ENCODE results near the gene TNFSF13.

TNFSF13 gene

GRCh38 chr17:7552621-7553051 lies 5.9 kb upstream of the TNFSF13 start:
- Histone ChIP-seq H3K9me3 (ENCODE audit: insufficient read depth, low read length, severe bottlenecking) (no peaks in the 10 kb centered on the region), H4K20me1 (ENCODE audit: insufficient read depth, low read length) (no peaks in the 10 kb centered on the region), H3K4me2 (ENCODE audit: insufficient read depth, low read length) (peak overlapping the region; percentile 38), H3K9ac (ENCODE audit: low read depth, low read length) (peak overlapping the region; percentile 46), H3K27ac (ENCODE audit: low read length) (peak overlapping the region; percentile 75), H3K79me2 (ENCODE audit: insufficient read depth, low read length) (no peaks in the 10 kb centered on the region), H3K4me3 (ENCODE audit: low read depth in 1 of 2, low read length in 2 of 2) (peak overlapping the region in 1 of 2 experiments; percentile 11; a peak in 1 of 4 replicates), H2AFZ (ENCODE audit: low read depth, low read length) (peak overlapping the region; percentile 65), H3K4me1 (ENCODE audit: insufficient read depth, low read length) (peaks cover 53% of the 10 kb centered on the region), H3K36me3 (ENCODE audit: insufficient read depth, low read length) (no peaks in the 10 kb centered on the region), H3K27me3 (ENCODE audit: insufficient read depth, low read length, poor library complexity) (peaks cover 5% of the 10 kb centered on the region)
- DNase-seq (peak; percentile 82), ATAC-seq (ENCODE audit: insufficient read depth, low read depth) (peak; percentile 84)
- no peak for TF ChIP-seq CTCF (IDR thresholded peaks at IDR 0.05; ENCODE audit: borderline replicate concordance, extremely low read depth, low read length, poor library complexity, severe bottlenecking)
- no peak for TF ChIP-seq EZH2 (IDR thresholded peaks at IDR 0.05; ENCODE audit: borderline replicate concordance, low read depth, low read length, severe bottlenecking)

- ATAC-seq (ENCODE audit: insufficient read depth, low read depth) (no peak), DNase-seq (no peak)
- Histone ChIP-seq H3K79me2 (ENCODE audit: insufficient read depth, low read length) (no peaks in the 10 kb centered on the region), H3K4me1 (ENCODE audit: insufficient read depth, low read length) (peaks cover 49% of the 10 kb centered on the region), H4K20me1 (ENCODE audit: insufficient read depth, low read length) (no peaks in the 10 kb centered on the region), H3K4me3 (ENCODE audit: low read depth in 1 of 2, low read length in 2 of 2) (peak overlapping the region in 1 of 2 experiments; percentile 15; a peak in 1 of 4 replicates), H3K9ac (ENCODE audit: low read depth, low read length) (peak overlapping the region; percentile 46), H3K9me3 (ENCODE audit: insufficient read depth, low read length, severe bottlenecking) (no peaks in the 10 kb centered on the region), H3K36me3 (ENCODE audit: insufficient read depth, low read length) (no peaks in the 10 kb centered on the region), H3K4me2 (ENCODE audit: insufficient read depth, low read length) (peak overlapping the region; percentile 38), H3K27me3 (ENCODE audit: insufficient read depth, low read length, poor library complexity) (peaks cover 3% of the 10 kb centered on the region), H3K27ac (ENCODE audit: low read length) (peak overlapping the region; percentile 75), H2AFZ (ENCODE audit: low read depth, low read length) (peak overlapping the region; percentile 59)
- no peak for TF ChIP-seq EZH2 (IDR thresholded peaks at IDR 0.05; ENCODE audit: borderline replicate concordance, low read depth, low read length, severe bottlenecking)
- no peak for TF ChIP-seq CTCF (IDR thresholded peaks at IDR 0.05; ENCODE audit: borderline replicate concordance, extremely low read depth, low read length, poor library complexity, severe bottlenecking)
Measured at GRCh38 chr17:7553356-7553755, 5.2 kb upstream of the TNFSF13 start.

GRCh38 chr17:7555320-7555948 lies 3.1 kb upstream of the TNFSF13 start:
- no peak overlapping the region for H3K9ac ChIP-seq (ENCODE audit: low read depth, low read length)

More at GRCh38 chr17:7555320-7555948, 3.1 kb upstream of the TNFSF13 start:
- peaks cover 46% of the 10 kb centered on the region for H3K4me1 ChIP-seq (ENCODE audit: insufficient read depth, low read length)
- H3K36me3 ChIP-seq (ENCODE audit: insufficient read depth, low read length): no peaks in the 10 kb centered on the region
- ATAC-seq (ENCODE audit: insufficient read depth, low read depth) (no peak), DNase-seq (no peak)
- no peak overlapping the region for H3K4me3 ChIP-seq (ENCODE audit: low read depth in 1 of 2, low read length in 2 of 2)
- peak; percentile 28 for TF ChIP-seq CTCF (IDR thresholded peaks at IDR 0.05; ENCODE audit: borderline replicate concordance, extremely low read depth, low read length, poor library complexity, severe bottlenecking)
- TF ChIP-seq EZH2 (IDR thresholded peaks at IDR 0.05; ENCODE audit: borderline replicate concordance, low read depth, low read length, severe bottlenecking): no peak
- no peak overlapping the region for H3K27ac ChIP-seq (ENCODE audit: low read length)
- no peak overlapping the region for H3K4me2 ChIP-seq (ENCODE audit: insufficient read depth, low read length)
- no peak overlapping the region for H2AFZ ChIP-seq (ENCODE audit: low read depth, low read length)
- H3K27me3 ChIP-seq (ENCODE audit: insufficient read depth, low read length, poor library complexity): no peaks in the 10 kb centered on the region
- H3K9me3 ChIP-seq (ENCODE audit: insufficient read depth, low read length, severe bottlenecking): no peaks in the 10 kb centered on the region
- H3K79me2 ChIP-seq (ENCODE audit: insufficient read depth, low read length): 0 out of 2 replicates have a peak, but pooled peaks cover 1% of the 10 kb centered on the region
- no peaks in the 10 kb centered on the region for H4K20me1 ChIP-seq (ENCODE audit: insufficient read depth, low read length)
